GM12865 (cell line): ENCODE results near the gene ATRAID.
"Not testable (repeated sequence)": the region's sequence is repeated elsewhere in the genome, so short reads cannot be mapped to it uniquely, and the experiment has no call there.

Experiments
- DNase-seq: peaks from one replicate; pipeline ENCODE4 v3.0.0; 2010; ENCODE audit warnings: low read depth
- H3K4me3 ChIP-seq: 2 replicates; pipeline ENCODE4 v1.5.1; 2011; ENCODE audit warnings: mild to moderate bottlenecking, low read depth, low read length, control low read depth
- TF ChIP-seq, protein P1 (sequence below): IDR thresholded peaks from 2 replicates; pipeline ENCODE4 v1.5.1; 2011; ENCODE audit warnings: low read length, control low read depth, low read depth, inconsistent platforms; ENCODE audit not compliant: insufficient read depth; ENCODE audit errors: missing control alignments

ATRAID gene

DNA sequence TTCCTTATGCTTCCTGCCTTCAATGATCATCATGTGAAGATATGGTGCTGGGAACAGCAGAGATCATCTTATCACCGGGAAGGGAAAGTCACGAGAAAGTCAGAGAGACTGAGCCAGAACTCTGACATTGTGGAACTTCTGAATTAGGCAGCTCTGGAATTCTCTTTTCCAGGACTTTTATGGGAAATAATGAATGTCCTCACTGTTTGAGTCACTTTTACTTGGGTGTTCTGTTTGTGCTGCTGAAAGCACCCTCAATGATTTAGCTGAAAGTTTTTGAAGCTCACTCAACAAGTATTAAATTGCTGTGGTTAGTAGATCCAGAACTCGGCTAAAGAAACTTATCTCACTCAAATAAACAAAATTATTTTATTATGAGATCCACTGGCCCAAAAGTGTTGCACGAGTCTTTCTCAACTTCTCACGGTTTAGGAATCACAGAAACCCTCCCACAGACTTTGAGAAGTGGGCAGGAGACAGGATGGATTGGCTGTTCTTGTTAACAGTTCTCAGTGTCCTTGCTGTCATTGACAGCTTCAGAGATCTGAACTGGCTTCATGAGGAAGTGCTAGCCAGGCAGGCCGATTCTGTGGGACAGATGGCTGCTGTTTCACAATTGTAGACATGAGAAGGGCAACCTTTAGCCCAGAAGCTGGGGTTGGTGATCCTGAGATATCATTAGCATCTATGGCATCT is 26.4 kb upstream of the ATRAID start:
- TF ChIP-seq, protein P1, sequence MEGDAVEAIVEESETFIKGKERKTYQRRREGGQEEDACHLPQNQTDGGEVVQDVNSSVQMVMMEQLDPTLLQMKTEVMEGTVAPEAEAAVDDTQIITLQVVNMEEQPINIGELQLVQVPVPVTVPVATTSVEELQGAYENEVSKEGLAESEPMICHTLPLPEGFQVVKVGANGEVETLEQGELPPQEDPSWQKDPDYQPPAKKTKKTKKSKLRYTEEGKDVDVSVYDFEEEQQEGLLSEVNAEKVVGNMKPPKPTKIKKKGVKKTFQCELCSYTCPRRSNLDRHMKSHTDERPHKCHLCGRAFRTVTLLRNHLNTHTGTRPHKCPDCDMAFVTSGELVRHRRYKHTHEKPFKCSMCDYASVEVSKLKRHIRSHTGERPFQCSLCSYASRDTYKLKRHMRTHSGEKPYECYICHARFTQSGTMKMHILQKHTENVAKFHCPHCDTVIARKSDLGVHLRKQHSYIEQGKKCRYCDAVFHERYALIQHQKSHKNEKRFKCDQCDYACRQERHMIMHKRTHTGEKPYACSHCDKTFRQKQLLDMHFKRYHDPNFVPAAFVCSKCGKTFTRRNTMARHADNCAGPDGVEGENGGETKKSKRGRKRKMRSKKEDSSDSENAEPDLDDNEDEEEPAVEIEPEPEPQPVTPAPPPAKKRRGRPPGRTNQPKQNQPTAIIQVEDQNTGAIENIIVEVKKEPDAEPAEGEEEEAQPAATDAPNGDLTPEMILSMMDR = no peak
- DNase-seq = no peak
- H3K4me3 ChIP-seq = no peak overlapping the region

DNA sequence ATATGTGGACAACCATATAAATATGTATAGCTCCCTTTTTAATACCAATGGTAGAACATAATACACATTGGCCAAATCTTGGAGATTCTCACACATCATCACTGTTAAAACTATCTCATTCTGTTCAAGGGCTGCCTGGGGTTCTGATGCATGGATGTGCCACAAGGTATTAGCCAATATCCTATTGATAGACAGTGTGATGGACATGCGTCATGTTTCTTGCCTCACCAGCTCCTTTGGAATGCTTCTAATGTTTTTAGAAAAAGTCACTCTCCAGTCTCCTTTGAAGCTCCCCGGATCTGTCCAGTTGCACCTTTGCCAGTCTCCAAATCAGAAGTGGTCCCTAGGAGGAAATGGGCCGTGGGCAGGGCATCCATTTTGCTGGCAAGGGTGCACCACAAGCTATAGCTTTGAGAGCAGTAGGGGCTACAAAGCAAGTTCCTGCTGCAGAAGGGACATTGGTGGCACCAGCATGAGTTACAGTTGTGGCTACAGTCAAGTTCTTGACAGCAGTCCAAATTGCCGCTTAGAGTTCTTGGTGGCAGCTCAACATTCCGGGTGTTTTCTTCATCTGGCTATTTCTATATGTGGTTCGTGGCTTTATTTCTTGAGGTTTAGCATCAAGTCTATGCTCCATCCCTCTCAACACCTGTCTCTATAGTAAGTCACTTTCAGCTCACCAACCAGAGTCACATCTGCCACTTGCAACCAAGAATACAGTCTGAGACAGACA is 25.1 kb upstream of the ATRAID start:
- TF ChIP-seq, protein P1 = no peak

DNA sequence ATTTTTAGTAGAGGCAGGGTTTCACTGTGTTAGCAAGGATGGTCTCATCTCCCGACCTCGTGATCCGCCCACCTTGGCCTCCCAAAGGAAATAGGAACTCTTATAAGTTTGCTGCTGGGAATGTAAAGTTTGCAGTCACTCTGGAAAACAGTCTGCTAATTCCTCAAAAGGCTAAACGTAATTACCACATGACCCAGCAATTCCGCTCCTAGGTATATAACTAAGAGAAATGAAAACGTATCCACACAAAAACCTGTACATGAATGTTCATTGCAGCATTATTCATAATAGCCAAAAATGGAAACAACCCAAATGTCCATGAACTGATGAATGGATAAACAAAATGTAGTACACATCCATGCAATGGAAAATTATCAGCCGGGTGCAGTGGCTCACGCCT is 21.9 kb upstream of the ATRAID start:
- TF ChIP-seq, protein P1 = no peak
- H3K4me3 ChIP-seq = no peak overlapping the region
- DNase-seq = no peak

More for the DNA sequence above, 25.1 kb upstream of the ATRAID start:
- H3K4me3 ChIP-seq = no peak overlapping the region
- no peak for DNase-seq

DNA sequence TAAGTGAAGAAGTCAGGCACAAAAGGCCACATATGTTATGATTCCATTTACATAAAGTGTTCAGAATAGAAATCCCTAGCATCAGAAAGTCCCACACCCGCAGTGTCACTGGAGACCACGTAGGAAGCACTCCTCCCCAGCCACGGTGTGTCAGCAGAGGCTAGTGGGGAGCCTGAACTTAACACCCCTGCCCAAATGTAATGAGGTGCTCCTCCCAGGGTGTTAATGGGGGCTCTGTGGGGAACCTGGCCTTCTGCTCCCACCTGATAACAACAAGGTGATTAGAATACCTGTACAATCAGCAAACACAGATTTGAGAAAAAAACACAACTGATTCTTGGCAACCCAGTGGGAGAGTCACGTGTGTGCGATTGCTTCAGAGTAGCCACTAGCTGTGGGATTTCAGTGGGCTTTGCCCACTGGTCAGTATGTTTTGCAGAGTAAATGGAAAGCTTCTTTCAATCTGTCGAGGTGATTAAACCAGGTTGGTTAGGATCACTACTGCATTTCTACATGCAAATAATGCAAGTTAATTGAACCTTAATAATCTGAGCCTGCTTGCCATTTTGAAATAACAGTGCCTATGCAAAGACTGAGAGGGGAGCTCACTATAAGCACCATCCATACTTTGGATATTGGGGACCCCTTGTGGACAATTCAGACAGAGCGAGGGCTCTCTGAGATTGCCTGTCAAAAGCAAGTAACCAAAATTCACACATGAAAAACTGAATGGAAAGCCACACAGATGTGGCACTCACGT is 20.6 kb upstream of the ATRAID start:
- TF ChIP-seq, protein P1 = peak; percentile 71
- H3K4me3 ChIP-seq = no peak overlapping the region
- peak; percentile 79 for DNase-seq

DNA sequence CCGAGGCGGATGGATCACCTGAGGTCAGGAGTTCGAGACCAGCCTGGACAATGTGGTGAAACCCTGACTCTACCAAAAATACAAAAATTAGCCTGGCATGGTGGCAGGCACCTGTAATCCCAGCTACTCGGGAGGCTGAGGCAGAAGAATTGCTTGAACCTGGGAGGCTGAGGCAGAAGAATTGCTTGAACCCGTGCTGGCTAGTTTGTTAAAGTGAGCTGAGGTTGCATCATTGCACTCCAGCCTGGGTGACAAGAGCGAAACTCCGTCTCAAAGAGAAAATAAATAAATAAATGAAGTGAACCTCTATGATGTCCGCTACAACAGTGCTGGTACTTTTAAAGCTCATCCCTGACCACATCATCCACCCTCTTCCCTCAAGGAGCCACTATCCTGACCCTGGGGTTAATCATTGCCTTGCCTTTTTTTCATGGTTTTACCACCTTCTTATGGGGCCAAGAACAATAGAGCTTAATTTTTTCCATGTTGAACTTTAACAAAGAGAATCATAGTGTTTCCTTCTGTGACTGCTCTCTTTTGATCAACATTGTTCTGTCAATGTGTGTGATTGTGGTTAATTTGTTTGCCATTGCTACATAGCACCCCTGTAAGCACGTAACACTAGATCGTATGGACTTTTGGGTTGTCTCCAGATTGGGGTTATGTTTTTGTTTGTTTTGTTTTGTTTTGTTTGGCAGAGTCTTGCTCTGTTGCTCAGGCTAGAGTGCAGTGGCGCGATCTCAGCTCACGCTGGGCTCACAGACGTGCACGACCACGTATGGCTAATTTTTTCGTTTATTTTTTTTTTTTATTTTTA is 17.1 kb upstream of the ATRAID start:
- TF ChIP-seq, protein P1 = no peak
- no peak for DNase-seq
- H3K4me3 ChIP-seq = no peak overlapping the region

DNA sequence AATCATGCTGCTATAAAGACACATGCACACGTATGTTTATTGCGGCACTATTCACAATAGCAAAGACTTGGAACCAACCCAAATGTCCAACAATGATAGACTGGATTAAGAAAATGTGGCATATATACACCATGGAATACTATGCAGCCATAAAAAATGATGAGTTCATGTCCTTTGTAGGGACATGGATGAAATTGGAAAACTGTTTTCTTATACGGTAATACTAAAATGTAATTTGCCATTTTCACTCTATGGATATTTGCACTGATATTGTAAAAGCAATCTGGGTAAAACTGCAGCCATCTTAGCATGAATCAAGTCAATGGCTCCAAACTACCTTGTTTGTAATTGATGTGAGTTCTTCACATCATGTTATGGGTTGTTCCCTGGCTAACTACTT is 16.0 kb upstream of the ATRAID start:
- not testable (repeated sequence) for H3K4me3 ChIP-seq, DNase-seq

DNA sequence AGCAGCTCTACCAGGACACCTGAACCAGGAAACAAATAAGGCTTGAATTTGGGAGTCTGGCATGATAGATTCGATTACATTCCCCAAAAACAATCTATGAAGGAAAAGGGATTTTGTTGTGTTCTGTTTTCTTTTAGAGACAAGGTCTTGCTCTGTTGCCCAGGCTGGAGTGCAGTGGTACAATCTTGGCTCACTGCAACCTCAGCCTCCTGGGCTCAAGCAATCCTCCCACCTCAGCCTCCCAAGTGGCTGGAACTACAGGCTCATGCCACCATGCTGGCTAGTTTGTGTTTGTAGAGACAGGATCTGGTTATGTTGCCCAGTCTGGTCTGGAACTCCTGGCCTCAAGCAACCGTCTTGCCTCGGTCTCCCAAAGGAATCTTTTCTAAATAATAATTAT is 13.8 kb upstream of the ATRAID start:
- not testable (repeated sequence) for DNase-seq, H3K4me3 ChIP-seq
